Tibial nerve (tissue), 3 donors: ENCODE measurements around the gene NTRK1.
A peak's percentile ranks its signal among the peaks of the same experiment; 100 is the strongest.

ENCODE experiments used
- CTCF ChIP-seq, 5 experiments: fragments of 200-600 bp in 3 of 5; fragments of 450-650 bp in 2 of 5; sonication (generic) in 3 of 5; IDR thresholded peaks; one replicate each; pipeline ENCODE4 v1.5.1; 2016 to 2019; ENCODE audit warnings: antibody characterized with exemption in 5 of 5, mild to moderate bottlenecking in 3 of 5, moderate library complexity in 2 of 5
- POLR2A ChIP-seq, 2 donors: fragments of 450-650 bp; IDR thresholded peaks; one replicate each; pipeline ENCODE4 v1.6.1; 2017; ENCODE audit warnings: antibody characterized with exemption in 2 of 2, mild to moderate bottlenecking in 2 of 2, moderate library complexity in 2 of 2

GRCh38 chr1:156910309-156910782, 49.7 kb downstream of the NTRK1 start:
- TF ChIP-seq CTCF (IDR thresholded peaks at IDR 0.05) (peak; percentile 67 to 87 (median 76)), POLR2A (IDR thresholded peaks at IDR 0.05) (no peak)
